Heart right ventricle (tissue), 16 donors: ENCODE results near the gene HPX. TPM values are rescaled to one million over a fixed set of nuclear protein-coding genes. Genes with fewer than 3 reads are reported as not detected.
A peak's percentile ranks its signal among the peaks of the same experiment; 100 is the strongest.

Experiments
- ATAC-seq, 8 donors: fragments of 200-7000 bp; cut with Tn5 transposase; one replicate each; pipeline ENCODE4 v1.9.1; 2020; ENCODE audit warnings: mild to moderate bottlenecking in 8 of 8, moderate library complexity in 8 of 8, moderate number of reproducible peaks in 1 of 8
- DNase-seq, 2 donors: peaks; one replicate each; pipeline ENCODE4 v3.0.0-alpha.2; 2020
- H3K27ac ChIP-seq, 10 donors: fragments of 200-600 bp; sonication (generic) in 2 of 10; one replicate each; pipeline versions ENCODE4 v1.5.0 to v1.8.0; 2020 to 2022; ENCODE audit warnings: mild to moderate bottlenecking in 3 of 10
- H3K27me3 ChIP-seq, 7 donors: fragments of 200-600 bp; one replicate each; pipeline ENCODE4 v1.8.0; 2021 to 2022; ENCODE audit warnings: mild to moderate bottlenecking in 2 of 7
- H3K36me3 ChIP-seq, 9 donors: fragments of 200-600 bp; sonication (generic) in 1 of 9; one replicate each; pipeline versions ENCODE4 v1.5.0 to v1.8.0; 2020 to 2022; ENCODE audit warnings: mild to moderate bottlenecking in 2 of 9
- H3K4me1 ChIP-seq, 9 donors: fragments of 200-600 bp; sonication (generic) in 1 of 9; one replicate each; pipeline versions ENCODE4 v1.5.0 to v1.8.0; 2020 to 2022; ENCODE audit warnings: mild to moderate bottlenecking in 4 of 9
- H3K4me3 ChIP-seq, 10 donors: fragments of 200-600 bp; sonication (generic) in 2 of 10; one replicate each; pipeline versions ENCODE4 v1.5.0 to v1.8.0; 2020 to 2022; ENCODE audit warnings: mild to moderate bottlenecking in 7 of 10, moderate library complexity in 2 of 10
- H3K9me3 ChIP-seq, 11 donors: fragments of 200-600 bp in 10 of 11; sonication (generic) in 2 of 11; one replicate each; pipeline versions ENCODE4 v1.5.0 to v1.8.0; 2013 to 2022; ENCODE audit warnings: mild to moderate bottlenecking in 2 of 11, control low read depth in 1 of 11, moderate library complexity in 1 of 11
- CTCF ChIP-seq, 9 donors: fragments of 200-600 bp; sonication (generic) in 2 of 9; IDR thresholded peaks; one replicate each; pipeline versions ENCODE4 v1.5.0 to v1.8.0; 2021 to 2022; ENCODE audit warnings: antibody characterized with exemption in 9 of 9, mild to moderate bottlenecking in 5 of 9, moderate library complexity in 1 of 9
- WGBS, 2 donors: extraction: QIAGEN DNeasy Blood & Tissue Kit; methylation state at CpG; one replicate each; pipeline ENCODE4 v1.1.7; 2013; ENCODE audit warnings: inconsistent platforms in 1 of 2; 5-methylcytosine and 5-hydroxymethylcytosine counted together
- intact Hi-C, 10 donors: fragments of 100-400 bp; cut with DNase I; formaldehyde crosslinking; loops; one replicate each; pipeline versions ENCODE4 v1.11.1 to v1.14.2; 2022
- polyA plus RNA-seq, 2 donors: library from polyadenylated mRNA; stranded (reverse); fragments of 200-250 nt; gene quantifications; one replicate each; pipeline ENCODE4 v1.2.3, GENCODE V29; 2013
- total RNA-seq, 10 donors: library from RNA; stranded (reverse); fragmentation: NEBNext Ultra II Directional in 3 of 10; extraction: Animal tissue kit (Norgen Biotek cat#: 25700) in 3 of 10; gene quantifications; one replicate each; pipeline versions ENCODE4 v1.2.1 to v1.2.4, GENCODE V29; 2021 to 2023
- donor health status: Arrhythmogenic right ventricular cardiomyopathy.
- donor health status: ischemic (EF 13 %, LVEDD 7.1; RV severe dilation, severe dysfunction).
- donor health status: healthy with polysubstance abuse.
- donor health status: DM: no; HTN: yes; CAD: no.
- donor health status: DM: no; HTN: no; CAD: no.
- donor health status: ischemic (EF 25% LVEDD 6.9; RV normal size, moderate dysfunction).
- donor health status: ischemic (EF 25% LVEDD 5.7; RV mildly dilated, moderate dysfunction).
- donor health status: healthy.
- donor health status: DM: yes; HTN: yes; CAD: no.
- donor health status: Ischemic cardiomyopathy.
- donor health status: ischemic (EF 35%, LVEDD 5.7; RV mildly dilated, moderate dysfunction).
- donor health status: nonischemic (EF 11% LVEDD 7.7; RV severe dilation, severe dysfunction).
- donor health status: DM: yes; HTN: yes; CAD: no.
- donor health status: PGD.
- donor health status: ischemic (EF 29% LVEDD 5.4; RV normal size, mild dysfunction).
- donor health status: nonischemic (EF 23%, LVEDD 6.1; RV moderate dilation, normal function).

The HPX gene
- total and polyA plus RNA-seq, 12 donors = 0.22 to 0.73 (median 0.40) TPM; not detected in 5

DNA sequence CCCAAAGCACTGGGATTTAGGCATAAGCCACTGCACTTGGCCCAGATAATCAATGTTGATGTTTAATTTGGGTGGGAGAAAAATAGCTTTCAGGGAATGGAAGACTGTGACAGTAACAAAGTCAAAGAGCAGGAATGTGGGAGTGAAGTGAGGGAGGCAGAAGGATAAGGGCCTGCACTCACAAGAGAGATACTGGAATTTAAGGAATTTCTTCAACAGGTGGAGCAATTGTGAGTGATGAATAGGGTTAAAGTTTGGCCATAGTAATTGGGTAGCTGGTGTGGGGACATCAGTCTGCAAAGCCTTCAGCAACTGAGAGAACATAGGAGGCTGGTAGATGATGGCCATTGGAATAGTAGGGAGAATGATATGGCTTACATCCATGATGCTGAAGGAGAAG, 13.3 kb downstream of the HPX start:
- DNase-seq (no peak), ATAC-seq (no peak)
- no peaks in the 10 kb centered on the region for H3K9me3 ChIP-seq
- intact Hi-C loops = no loop called here
- H3K4me3 ChIP-seq = no peak overlapping the region
- H3K36me3 ChIP-seq = no peaks in the 10 kb centered on the region
- TF ChIP-seq CTCF (IDR thresholded peaks at IDR 0.05) = no peak
- no peaks in the 10 kb centered on the region for H3K4me1 ChIP-seq
- peaks cover 0 to 18% (median 0%) of the 10 kb centered on the region in 7 donors for H3K27me3 ChIP-seq
- no peak overlapping the region for H3K27ac ChIP-seq

DNA sequence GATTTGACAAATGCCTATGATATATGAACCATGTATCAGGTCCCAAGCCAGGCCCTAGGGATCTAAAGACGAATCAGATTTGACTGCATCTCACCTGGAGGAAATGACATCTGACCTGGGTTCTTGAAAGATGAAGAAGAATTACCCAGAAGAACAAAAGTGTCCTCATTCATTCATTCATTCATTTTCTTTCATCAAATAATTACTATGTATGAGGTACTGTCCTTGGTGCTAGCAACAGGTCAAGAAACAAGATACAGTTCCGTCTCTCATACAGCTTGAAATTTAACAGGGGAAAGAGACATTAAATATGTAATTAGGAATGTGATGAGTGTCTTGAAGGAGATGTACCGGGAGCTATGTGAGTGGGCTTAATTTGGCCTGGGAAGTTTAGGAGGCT, 20.1 kb downstream of the HPX start:
- no peak for TF ChIP-seq CTCF (IDR thresholded peaks at IDR 0.05)
- 96 to 98% methylated on average over 3 of the region's 3 CpGs for WGBS, 2 donors
- peaks cover 0 to 30% (median 0%) of the 10 kb centered on the region in 7 donors for H3K27me3 ChIP-seq
- no peak overlapping the region for H3K4me3 ChIP-seq
- peaks cover 4 to 25% (median 18%) of the 10 kb centered on the region in 9 donors for H3K4me1 ChIP-seq
- intact Hi-C loops = no loop called here
- no peaks in the 10 kb centered on the region for H3K9me3 ChIP-seq
- no peak overlapping the region for H3K27ac ChIP-seq
- ATAC-seq (no peak), DNase-seq (no peak)
- H3K36me3 ChIP-seq = no peaks in the 10 kb centered on the region

DNA sequence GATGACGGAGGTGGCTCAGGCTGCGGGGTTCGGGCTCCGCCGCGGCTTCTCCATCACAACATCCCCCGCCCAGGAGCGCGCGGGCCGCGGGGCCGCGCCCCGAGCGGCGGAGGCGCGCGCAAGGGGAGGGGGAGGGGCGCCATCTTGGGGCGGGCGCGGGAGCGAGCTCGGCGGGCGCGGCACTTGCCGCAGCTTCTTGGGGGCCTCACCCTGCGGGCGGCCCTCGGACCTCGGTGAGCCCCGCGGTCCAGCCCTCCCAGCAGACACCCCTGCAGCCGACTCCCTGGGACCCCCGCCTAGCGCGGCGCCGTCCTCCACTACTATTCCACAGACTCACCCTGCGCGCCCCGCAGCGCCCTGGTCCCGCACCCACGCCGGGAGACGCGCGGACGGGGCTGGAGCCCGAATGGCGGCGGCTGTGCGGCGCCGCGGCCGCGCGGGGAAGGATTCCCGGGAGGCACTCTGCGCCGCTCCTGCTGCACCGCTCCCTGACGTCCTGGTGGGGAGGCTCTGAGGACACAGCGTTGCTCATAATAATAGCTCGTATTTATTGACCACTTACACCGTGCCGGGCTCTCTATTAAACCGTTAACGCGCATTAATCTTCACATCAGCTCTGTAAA, 21.7 kb downstream of the HPX start, which contains the start of gene APBB1:
Gene APBB1 (minus strand): TSS at position 86 of the 623 bp plus-strand sequence. CDS start 7,747 bp downstream, outside the sequence.
- no peaks in the 10 kb centered on the region for H3K9me3 ChIP-seq
- intact Hi-C loops = loop anchor here in 1 of 10 donors (5.0 kb wide), 1 partner anchor 37 kb away; no protein-coding TSS in a partner anchor
- TF ChIP-seq CTCF (IDR thresholded peaks at IDR 0.05) = peak in 5 of 9 donors; percentile 9 to 39 (median 31)
- WGBS, 2 donors = 0 to 1% methylated on average over 70 to 74 of the region's 75 CpGs
- ATAC-seq (peak; percentile 86 to 96 (median 95)), DNase-seq (peak; percentile 63 to 77)
- H3K27ac ChIP-seq = peak within 1 kb of the TSS; percentile 79 to 99 (median 96)
- H3K27me3 ChIP-seq = peaks cover 0 to 22% (median 0%) of the 10 kb centered on the region in 7 donors
- H3K4me3 ChIP-seq = peak within 1 kb of the TSS; percentile 84 to 100 (median 98)
- H3K36me3 ChIP-seq = no peaks in the 10 kb centered on the region
- H3K4me1 ChIP-seq = peaks cover 4 to 41% (median 18%) of the 10 kb centered on the region in 9 donors

GRCh38 chr11:6418557-6419008, 22.2 kb downstream of the HPX start:
- Histone ChIP-seq H3K4me1 (peaks cover 4 to 42% (median 18%) of the 10 kb centered on the region in 9 donors), H3K27ac (peak overlapping the region; percentile 79 to 99 (median 96)), H3K4me3 (peak overlapping the region; percentile 84 to 100 (median 98)), H3K36me3 (no peaks in the 10 kb centered on the region), H3K27me3 (peaks cover 0 to 17% (median 0%) of the 10 kb centered on the region in 7 donors), H3K9me3 (no peaks in the 10 kb centered on the region)
- peak in 6 of 8 donors; percentile 17 to 73 (median 39) for ATAC-seq
- TF ChIP-seq CTCF (IDR thresholded peaks at IDR 0.05) = no peak
- 0 to 1% methylated on average over 38 of the region's 38 CpGs for WGBS, 2 donors
- intact Hi-C loops = loop anchor here in 1 of 10 donors (5.0 kb wide), 1 partner anchor 36 kb away; no protein-coding TSS in a partner anchor
- DNase-seq = peak; percentile 21 to 43
